Activated CD8-positive, alpha-beta memory T cell treated with anti-CD3 and anti-CD28 coated beads, Interleukin-2, amount 10 ng/mL, durations not matched to agents 7 days and 5 days (primary cell): ENCODE results near the gene SLC35F3. TPM values are rescaled to one million over a fixed set of nuclear protein-coding genes. Genes with fewer than 3 reads are reported as not detected.

ENCODE experiments used
- ATAC-seq: fragments of 150-1000 bp; cut with Tn5 transposase; one replicate; pipeline ENCODE4 v1.10.0; 2021; ENCODE audit warnings: moderate library complexity
- CTCF ChIA-PET: fragments of 350-600 bp; sonication (Branson Sonifier 250); formaldehyde crosslinking; loops from one replicate; lab custom pipeline; 2021; ENCODE audit warnings: antibody characterized with exemption; lab: Charles Lee
- DNase-seq: peaks from one replicate; pipeline ENCODE4 v3.0.0-alpha.2; 2020
- H3K27ac Mint-ChIP-seq: one replicate; pipeline ENCODE4 v1.8.0; 2021; ENCODE audit warnings: mild to moderate bottlenecking, mixed read lengths
- H3K27me3 Mint-ChIP-seq: one replicate; pipeline ENCODE4 v1.8.0; 2021; ENCODE audit warnings: mixed read lengths
- H3K36me3 Mint-ChIP-seq: one replicate; pipeline ENCODE4 v1.8.0; 2021; ENCODE audit warnings: mild to moderate bottlenecking, mixed read lengths
- H3K4me1 Mint-ChIP-seq: one replicate; pipeline ENCODE4 v1.8.0; 2021; ENCODE audit warnings: mixed read lengths
- H3K4me3 Mint-ChIP-seq: one replicate; pipeline ENCODE4 v1.8.0; 2021; ENCODE audit warnings: mild to moderate bottlenecking, moderate library complexity, mixed read lengths
- H3K9me3 Mint-ChIP-seq: one replicate; pipeline ENCODE4 v1.8.0; 2022; ENCODE audit warnings: low read depth, mixed read lengths
- total RNA-seq, 2 experiments: library from RNA; stranded (reverse); gene quantifications; one replicate each; pipeline ENCODE4 v1.2.3, GENCODE V29; 2021

SLC35F3 gene
- total RNA-seq, 2 experiments from 2014 or later, result 13.8 to 16.8 TPM

DNA sequence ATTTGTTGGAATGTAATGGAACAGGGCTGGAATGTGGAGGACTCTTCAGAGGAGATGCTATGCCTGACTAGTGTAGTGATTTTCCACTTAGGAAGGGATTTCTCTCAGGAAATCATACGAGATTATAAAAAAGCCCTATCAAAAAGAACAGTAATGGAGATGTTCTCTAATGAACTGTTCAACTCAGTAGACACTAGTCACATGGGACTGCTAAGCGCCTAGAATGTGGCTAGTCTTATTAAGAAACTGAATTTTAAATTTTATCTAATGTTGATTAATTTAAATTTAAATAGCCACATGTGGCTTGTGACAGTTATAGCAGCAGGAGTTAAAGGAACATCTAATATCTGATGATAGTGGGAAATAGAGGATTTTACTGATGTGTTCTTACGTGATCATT lies 94.0 kb downstream of the SLC35F3 start:
- Mint-ChIP-seq H3K9me3 (no peaks in the 10 kb centered on the region), H3K27ac (no peak overlapping the region), H3K4me1 (peaks cover 5% of the 10 kb centered on the region), H3K27me3 (no peaks in the 10 kb centered on the region), H3K36me3 (no peaks in the 10 kb centered on the region), H3K4me3 (no peak overlapping the region)
- ATAC-seq (no peak), DNase-seq (no peak)
- CTCF ChIA-PET, result no interaction called here

DNA sequence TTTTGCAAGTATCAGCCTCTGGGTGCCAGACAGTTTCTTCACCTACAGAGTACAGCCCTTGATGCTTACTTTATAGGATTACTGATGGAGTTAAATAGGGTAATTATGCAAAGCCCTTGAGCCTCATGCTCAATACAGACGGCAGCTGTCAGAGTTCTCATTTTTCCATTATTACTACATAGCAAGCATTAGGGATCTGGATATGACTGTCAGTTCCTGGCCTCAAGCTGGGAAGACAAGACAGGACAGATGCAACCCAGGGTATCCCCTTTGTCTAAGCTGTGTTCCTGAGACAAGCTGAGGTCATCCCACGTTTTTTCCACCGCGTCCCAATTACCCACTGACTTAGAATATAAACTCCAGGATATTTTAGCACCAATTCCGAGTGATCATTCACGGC lies 94.4 kb downstream of the SLC35F3 start:
- H3K4me3 Mint-ChIP-seq, result no peak overlapping the region
- H3K36me3 Mint-ChIP-seq, result no peaks in the 10 kb centered on the region
- no peaks in the 10 kb centered on the region for H3K27me3 Mint-ChIP-seq
- no peak overlapping the region for H3K27ac Mint-ChIP-seq
- no peak for DNase-seq
- peaks cover under 1% of the 10 kb centered on the region for H3K4me1 Mint-ChIP-seq
- ATAC-seq, result no peak
- H3K9me3 Mint-ChIP-seq, result no peaks in the 10 kb centered on the region
- CTCF ChIA-PET, result no interaction called here

DNA sequence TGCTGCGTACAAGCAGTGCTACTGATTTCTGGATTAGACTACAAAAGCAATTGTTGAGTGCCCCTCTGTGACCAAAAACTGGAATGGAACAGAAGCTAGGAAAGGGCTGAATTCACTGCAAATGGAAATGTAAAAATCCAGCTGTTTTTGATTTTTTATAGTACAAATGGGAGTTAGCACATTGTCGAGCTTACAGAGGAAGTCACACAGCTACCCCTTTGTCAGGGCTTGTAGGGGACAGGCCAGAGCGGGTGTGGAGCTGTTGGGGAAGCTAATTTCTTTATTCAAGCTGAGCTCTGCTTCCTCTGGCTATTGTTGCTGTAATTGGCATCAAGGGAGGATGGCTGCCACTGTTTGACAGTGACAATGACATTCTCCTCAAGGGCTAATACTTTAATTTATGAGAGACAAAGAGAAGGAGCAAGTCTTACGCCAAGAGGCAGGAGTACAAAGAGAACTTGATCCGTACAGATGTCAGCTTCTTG lies 96.1 kb downstream of the SLC35F3 start:
- no peaks in the 10 kb centered on the region for H3K9me3 Mint-ChIP-seq
- CTCF ChIA-PET, result no interaction called here
- no peaks in the 10 kb centered on the region for H3K36me3 Mint-ChIP-seq
- no peaks in the 10 kb centered on the region for H3K4me1 Mint-ChIP-seq
- no peak for DNase-seq
- ATAC-seq, result no peak
- H3K4me3 Mint-ChIP-seq, result no peak overlapping the region
- H3K27ac Mint-ChIP-seq, result no peak overlapping the region
- peaks cover 4% of the 10 kb centered on the region for H3K27me3 Mint-ChIP-seq

DNA sequence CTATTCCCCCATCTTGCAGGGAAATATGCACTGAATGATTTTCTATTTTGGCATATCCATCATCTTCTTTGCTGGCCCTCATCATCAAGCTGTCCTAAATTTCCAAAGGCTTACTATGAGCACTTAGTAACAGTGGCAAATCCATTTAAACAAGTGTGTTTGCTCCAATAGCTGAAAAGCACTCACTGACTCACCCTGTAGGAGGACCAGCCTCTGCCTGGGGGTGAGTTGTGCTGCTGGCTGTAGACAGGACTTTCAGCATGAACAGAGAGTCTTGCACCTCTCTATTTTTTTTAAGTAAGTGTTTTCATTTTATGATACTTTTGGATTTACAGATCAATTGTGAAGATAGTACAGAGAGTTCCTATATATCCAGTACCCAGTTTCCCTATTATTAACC lies 97.3 kb downstream of the SLC35F3 start:
- no peak for ATAC-seq
- Mint-ChIP-seq H3K9me3 (no peaks in the 10 kb centered on the region), H3K4me1 (no peaks in the 10 kb centered on the region), H3K27ac (no peak overlapping the region), H3K4me3 (no peak overlapping the region), H3K36me3 (no peaks in the 10 kb centered on the region), H3K27me3 (peaks cover 4% of the 10 kb centered on the region)
- CTCF ChIA-PET, result no interaction called here
- DNase-seq, result no peak

DNA sequence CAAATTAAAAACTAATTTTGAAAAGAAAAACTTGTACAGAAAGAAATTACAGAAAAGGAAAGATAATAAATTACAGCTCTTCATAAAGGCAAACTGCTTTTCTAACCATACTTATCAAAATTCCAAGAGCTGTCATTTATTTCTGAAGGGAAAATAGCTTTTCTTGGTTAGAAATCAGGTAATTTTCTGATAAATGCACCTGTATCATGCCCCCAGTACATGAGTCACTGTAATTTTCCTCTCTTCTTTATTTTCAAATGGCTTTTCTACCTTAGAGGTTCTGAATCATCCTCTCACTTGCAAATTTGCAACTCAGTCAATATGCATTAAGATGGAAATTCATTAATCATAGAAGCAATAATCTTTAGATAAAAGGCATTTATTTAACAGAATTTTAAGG lies 100.1 kb downstream of the SLC35F3 start:
- CTCF ChIA-PET, result no interaction called here
- H3K4me3 Mint-ChIP-seq, result no peak overlapping the region
- no peaks in the 10 kb centered on the region for H3K36me3 Mint-ChIP-seq
- ATAC-seq (no peak), DNase-seq (no peak)
- no peaks in the 10 kb centered on the region for H3K9me3 Mint-ChIP-seq
- no peaks in the 10 kb centered on the region for H3K4me1 Mint-ChIP-seq
- H3K27me3 Mint-ChIP-seq, result peaks cover 12% of the 10 kb centered on the region
- no peak overlapping the region for H3K27ac Mint-ChIP-seq

DNA sequence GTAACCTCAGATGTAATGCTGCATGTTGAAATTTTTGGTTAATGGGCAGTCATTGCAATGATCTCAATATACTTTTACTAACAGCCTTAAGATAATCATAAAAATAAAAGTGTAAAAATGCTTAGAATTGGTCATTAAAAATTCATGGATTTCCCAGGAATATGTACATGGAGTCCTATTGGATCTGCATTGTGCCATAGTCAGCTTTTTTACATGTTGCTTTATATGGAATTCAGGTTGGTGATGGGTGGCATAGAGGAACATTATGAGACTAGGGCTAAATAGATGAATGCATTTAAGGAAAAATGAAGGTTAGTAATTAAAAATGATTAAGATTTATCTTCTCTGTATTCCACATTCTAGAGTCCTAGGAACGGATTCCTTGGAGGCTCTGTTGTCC lies 103.2 kb downstream of the SLC35F3 start:
- Mint-ChIP-seq H3K36me3 (no peaks in the 10 kb centered on the region), H3K4me1 (no peaks in the 10 kb centered on the region), H3K27me3 (peaks cover 15% of the 10 kb centered on the region), H3K9me3 (no peaks in the 10 kb centered on the region), H3K4me3 (no peak overlapping the region), H3K27ac (no peak overlapping the region)
- no peak for ATAC-seq
- no peak for DNase-seq
- CTCF ChIA-PET, result no interaction called here

DNA sequence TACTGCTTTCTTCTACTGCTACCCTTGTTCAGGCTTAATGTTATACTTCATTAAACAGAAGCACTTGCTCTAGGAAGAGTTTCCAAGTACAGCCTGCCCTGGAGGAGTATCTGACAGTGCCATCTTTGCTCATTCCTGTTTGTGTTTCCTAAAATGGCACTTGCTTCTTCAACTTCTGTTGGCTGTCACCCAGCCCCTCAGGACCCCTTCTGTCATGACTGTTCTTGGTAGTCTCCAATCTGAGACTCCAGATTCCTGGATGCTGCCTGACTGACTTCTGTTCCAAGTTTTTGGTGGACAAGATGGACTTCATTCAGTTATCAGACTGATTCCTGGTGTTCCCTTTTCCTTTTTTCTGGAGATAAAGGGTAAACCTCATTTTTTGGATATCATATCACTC lies 104.1 kb downstream of the SLC35F3 start:
- ATAC-seq (no peak), DNase-seq (no peak)
- Mint-ChIP-seq H3K4me1 (no peaks in the 10 kb centered on the region), H3K27ac (no peak overlapping the region), H3K36me3 (no peaks in the 10 kb centered on the region), H3K9me3 (no peaks in the 10 kb centered on the region), H3K27me3 (peaks cover 24% of the 10 kb centered on the region), H3K4me3 (no peak overlapping the region)
- CTCF ChIA-PET, result no interaction called here

DNA sequence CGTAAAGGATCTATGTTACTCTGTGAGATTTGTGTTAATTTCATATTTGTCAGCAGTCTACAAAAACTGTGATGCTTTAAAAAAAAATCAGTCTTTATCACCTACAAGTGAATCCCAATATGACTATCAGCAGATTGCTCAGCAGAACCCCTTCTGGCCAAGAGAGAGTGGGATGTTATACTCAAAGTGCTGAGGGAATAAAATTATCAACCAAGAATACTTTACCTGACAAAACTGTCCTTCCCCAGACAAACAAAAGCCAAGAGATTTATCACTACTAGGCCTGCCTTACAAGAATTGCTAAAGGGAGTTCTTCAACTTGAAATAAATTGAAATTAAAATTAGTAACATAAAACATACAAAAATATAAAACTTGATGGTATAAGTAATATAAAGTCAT lies 105.2 kb downstream of the SLC35F3 start:
- CTCF ChIA-PET, result no interaction called here

DNA sequence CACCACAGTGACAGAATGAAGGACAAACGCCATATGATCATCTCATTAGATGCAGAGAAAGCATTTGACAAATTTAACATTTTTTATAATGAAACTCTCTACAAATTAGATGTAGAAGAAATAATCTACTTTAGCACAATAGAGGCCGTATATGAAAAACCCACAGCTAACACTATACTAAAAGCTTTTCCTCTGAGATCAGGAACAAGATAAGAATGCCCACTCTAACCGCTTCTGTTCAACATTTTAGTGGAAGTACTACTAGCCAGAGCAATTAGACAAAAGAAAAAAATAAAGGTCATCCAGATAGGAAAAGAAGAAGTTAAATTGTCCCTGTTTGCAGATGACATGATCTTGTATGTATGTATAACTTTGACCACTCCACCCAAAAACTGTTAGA lies 109.7 kb downstream of the SLC35F3 start:
- Mint-ChIP-seq H3K27me3 (peaks cover 23% of the 10 kb centered on the region), H3K4me1 (no peaks in the 10 kb centered on the region), H3K4me3 (no peak overlapping the region), H3K27ac (no peak overlapping the region), H3K9me3 (no peaks in the 10 kb centered on the region), H3K36me3 (no peaks in the 10 kb centered on the region)
- ATAC-seq (no peak), DNase-seq (no peak)
- CTCF ChIA-PET, result no interaction called here

More for the DNA sequence above, 105.2 kb downstream of the SLC35F3 start:
- H3K36me3 Mint-ChIP-seq, result no peaks in the 10 kb centered on the region
- no peaks in the 10 kb centered on the region for H3K4me1 Mint-ChIP-seq
- no peak overlapping the region for H3K4me3 Mint-ChIP-seq
- H3K9me3 Mint-ChIP-seq, result no peaks in the 10 kb centered on the region
- no peak overlapping the region for H3K27ac Mint-ChIP-seq
- ATAC-seq, result no peak
- H3K27me3 Mint-ChIP-seq, result peaks cover 28% of the 10 kb centered on the region
- no peak for DNase-seq

DNA sequence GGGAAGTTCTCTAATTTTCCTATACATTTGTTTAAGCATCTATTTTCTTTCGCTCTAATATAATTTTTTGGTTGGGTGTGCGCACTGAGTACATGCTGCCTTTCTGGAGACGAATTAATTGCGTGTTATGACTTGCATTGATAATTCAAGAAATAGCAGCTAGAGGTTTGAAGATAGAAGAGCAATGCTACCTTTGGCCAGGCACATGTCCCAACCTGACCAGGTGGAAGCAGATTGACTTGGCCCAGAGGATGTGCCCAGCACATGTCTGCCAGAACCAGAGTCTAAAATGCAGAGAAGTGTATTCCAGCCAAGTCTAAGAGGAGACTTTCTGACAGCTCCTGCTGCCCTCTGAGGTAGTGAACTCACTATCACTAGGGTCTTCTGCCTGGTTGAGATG lies 114.3 kb downstream of the SLC35F3 start:
- ATAC-seq (no peak), DNase-seq (no peak)
- Mint-ChIP-seq H3K27me3 (peaks cover 8% of the 10 kb centered on the region), H3K4me1 (no peaks in the 10 kb centered on the region), H3K27ac (no peak overlapping the region), H3K9me3 (no peaks in the 10 kb centered on the region), H3K4me3 (no peak overlapping the region), H3K36me3 (no peaks in the 10 kb centered on the region)
- CTCF ChIA-PET, result no interaction called here

DNA sequence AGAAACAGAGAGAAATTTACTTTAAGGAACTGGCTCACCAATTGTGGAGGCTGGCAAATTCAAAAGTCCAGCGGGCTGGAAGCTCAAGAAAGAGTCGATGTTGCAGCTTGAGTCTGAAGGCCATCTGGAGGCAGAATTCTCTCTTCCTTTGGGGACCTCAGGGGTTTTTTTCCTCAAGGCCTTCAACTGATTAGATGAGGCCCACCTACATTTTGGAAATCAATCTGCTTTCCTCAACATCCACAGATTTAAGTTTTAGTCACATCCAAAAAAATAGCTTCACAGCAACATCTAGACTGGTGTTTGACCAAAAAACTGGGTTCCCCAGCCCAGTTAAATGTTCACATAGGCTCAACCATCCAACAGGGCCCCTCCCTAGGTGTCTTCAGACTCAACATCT lies 114.9 kb downstream of the SLC35F3 start:
- H3K4me1 Mint-ChIP-seq, result no peaks in the 10 kb centered on the region
- H3K9me3 Mint-ChIP-seq, result no peaks in the 10 kb centered on the region
- CTCF ChIA-PET, result no interaction called here
- H3K27me3 Mint-ChIP-seq, result peaks cover 5% of the 10 kb centered on the region
- no peak for DNase-seq
- no peaks in the 10 kb centered on the region for H3K36me3 Mint-ChIP-seq
- no peak overlapping the region for H3K4me3 Mint-ChIP-seq
- no peak for ATAC-seq
- no peak overlapping the region for H3K27ac Mint-ChIP-seq

DNA sequence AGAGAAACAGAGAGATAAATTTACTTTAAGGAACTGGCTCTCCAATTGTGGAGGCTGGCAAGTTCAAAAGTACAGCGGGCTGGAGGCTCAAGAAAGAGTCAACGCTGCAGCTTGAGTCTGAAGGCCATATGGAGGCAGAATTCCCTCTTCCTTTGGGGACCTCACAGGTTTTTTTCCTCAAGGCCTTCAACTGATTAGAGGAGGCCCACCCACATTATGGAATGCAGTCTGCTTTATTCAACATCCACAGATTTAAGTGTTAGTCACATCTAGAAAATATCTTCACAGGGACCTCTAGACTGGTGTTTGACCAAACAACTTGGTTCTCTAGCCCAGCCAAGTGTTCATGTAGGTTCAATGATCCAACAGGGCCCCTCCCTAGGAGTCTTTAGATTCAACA lies 117.8 kb downstream of the SLC35F3 start:
- no peak overlapping the region for H3K4me3 Mint-ChIP-seq
- H3K9me3 Mint-ChIP-seq, result no peaks in the 10 kb centered on the region
- DNase-seq, result no peak
- H3K27ac Mint-ChIP-seq, result no peak overlapping the region
- ATAC-seq, result no peak
- CTCF ChIA-PET, result no interaction called here
- H3K4me1 Mint-ChIP-seq, result no peaks in the 10 kb centered on the region
- H3K27me3 Mint-ChIP-seq, result no peaks in the 10 kb centered on the region
- H3K36me3 Mint-ChIP-seq, result no peaks in the 10 kb centered on the region

DNA sequence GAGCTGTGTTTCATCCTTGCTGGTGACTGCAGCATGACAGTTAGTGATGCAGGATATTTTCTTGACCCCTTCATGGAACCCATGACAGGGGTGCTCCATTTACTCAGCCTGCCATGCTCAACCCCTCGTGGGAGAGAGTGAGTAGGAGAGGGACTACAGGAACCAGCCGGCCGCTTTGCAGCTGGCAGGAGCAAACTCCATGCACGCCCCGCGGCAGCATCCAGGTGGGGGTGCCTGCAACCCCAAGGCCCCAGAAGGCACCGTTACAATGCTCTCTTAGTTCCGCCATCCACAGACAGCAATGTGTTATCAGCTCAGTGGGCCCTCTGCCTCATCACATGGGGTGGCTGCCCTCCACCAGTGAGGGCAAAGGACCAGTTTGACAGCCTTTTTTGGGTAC lies 135.1 kb downstream of the SLC35F3 start:
- H3K4me3 Mint-ChIP-seq, result no peak overlapping the region
- no peak for ATAC-seq
- no peak for DNase-seq
- H3K9me3 Mint-ChIP-seq, result no peaks in the 10 kb centered on the region
- no peaks in the 10 kb centered on the region for H3K4me1 Mint-ChIP-seq
- no peaks in the 10 kb centered on the region for H3K36me3 Mint-ChIP-seq
- CTCF ChIA-PET, result no interaction called here
- peaks cover 12% of the 10 kb centered on the region for H3K27me3 Mint-ChIP-seq
- H3K27ac Mint-ChIP-seq, result no peak overlapping the region

DNA sequence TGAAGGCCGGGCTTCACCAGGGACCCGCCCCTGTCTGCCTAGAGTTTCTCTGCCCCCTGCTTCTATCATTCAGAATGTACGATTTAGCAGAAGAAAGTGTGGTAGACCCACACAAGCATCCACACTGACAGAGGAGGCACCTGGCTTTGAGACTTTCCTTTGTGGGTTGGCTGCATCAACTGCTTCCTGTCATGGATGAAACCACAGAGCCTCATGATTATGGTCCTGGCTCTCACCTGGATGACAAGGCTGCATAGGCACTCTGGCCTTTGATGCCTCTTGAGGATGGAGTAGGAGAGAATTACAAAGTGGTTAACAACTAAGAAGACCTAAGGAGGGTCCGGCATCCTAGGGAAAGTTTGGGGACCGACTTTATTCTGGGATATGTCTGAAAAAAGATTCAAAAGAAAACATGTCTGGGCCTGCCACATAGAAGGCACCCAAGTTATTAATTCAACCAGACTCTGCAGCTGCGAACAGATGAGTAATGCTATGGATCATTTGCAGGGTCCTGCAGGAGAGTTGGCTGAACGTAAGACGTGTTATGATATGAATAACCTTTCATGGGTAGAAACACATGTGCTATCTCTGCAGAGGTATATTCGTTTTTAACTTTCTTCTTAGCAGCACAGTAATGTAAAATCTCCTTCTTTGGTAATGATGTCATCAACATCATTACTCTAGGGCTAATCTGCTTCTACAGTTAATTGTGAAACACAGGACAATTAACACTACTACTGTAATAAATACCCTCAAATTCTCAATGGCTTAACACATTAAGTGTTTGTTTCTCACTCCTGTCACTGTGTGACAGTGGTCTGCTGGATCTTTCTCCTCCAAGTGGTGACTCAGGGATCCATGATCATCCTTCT lies 136.2 kb downstream of the SLC35F3 start:
- no peaks in the 10 kb centered on the region for H3K36me3 Mint-ChIP-seq
- CTCF ChIA-PET, result no interaction called here
- H3K4me1 Mint-ChIP-seq, result no peaks in the 10 kb centered on the region

More for the DNA sequence above, 136.2 kb downstream of the SLC35F3 start:
- no peak overlapping the region for H3K27ac Mint-ChIP-seq
- H3K27me3 Mint-ChIP-seq, result peaks cover 8% of the 10 kb centered on the region
- no peak for ATAC-seq
- no peaks in the 10 kb centered on the region for H3K9me3 Mint-ChIP-seq
- H3K4me3 Mint-ChIP-seq, result no peak overlapping the region
- no peak for DNase-seq
